ENCODE data around the gene CBY2.

CBY2 gene

DNA sequence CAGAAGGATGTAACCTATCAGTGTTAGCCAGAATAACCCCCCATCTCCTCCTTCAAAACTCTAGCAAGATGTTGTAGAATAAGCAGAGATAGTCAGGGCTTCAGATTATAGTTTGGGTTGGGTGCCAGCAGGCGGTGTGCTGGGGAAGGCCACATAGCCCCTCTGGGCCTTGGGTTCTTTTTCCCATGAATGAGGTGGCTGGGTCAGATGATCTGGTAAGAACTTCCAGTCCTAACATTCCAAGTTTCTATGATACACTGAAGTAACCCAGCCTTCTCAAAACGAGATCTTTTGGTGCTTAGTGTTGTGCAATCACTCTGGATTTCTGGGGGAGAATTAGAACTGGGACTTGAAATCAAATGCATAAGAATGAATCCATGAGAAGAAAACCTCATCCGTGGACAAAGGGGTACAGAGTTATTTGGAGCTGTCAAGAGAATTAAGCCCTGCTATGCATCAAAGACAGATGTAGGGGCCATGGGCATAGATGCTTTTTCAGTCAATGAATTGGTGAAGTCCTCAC is 810 bp downstream of the CBY2 start:
- no peak for DNase-seq

DNA sequence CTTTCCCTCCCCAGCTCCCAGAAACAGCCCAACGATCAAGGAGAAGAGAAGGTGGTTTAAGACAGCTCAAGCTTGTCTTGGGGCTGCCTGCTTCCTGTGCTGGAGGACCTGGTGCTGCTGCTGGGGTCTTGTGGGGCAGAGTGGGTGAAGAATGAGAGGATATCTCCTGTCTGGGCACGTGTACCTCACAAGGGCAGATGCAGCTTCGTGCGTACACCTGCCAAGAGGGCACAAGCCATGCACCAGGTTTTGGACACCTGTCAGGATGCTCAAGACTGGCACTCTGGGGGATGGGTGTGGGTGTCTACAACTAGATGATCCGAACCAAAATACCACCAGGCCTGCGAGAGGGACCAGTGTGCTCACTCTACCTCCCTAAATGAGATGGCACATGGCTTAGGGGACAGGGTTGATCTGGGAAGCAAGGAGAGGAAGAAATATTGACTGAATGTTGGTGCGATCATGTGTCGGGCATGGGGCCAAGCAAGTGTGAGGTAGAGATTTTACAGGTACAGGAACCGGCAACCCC is 2.2 kb downstream of the CBY2 start:
- DNase-seq, result no peak

GRCh38 chr13:45704854-45705695 is 3.0 kb downstream of the CBY2 start:
- no peak for DNase-seq

DNA sequence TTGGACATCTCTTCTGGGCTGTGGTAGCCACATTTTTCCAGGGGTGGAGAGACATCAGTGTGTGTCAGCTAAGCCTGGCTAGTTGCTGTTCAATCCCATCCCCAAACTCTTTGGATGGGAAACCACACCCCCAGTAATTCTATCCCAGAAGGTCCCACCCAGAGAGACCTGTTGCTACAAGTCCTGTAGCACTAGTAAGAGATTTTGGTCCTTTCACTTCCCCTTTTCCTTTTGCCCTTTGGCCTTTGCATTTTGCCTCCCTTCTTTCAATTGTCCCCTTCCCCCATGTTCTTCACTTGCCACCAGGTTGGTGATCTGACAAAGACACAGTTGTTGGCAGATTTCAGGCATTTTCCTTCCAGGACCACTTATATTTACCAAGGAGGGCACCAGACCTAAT is 3.8 kb downstream of the CBY2 start:
- DNase-seq, result peak; percentile 27

- DNase-seq, result no peak
Observed at GRCh38 chr13:45707516-45708100, 5.5 kb downstream of the CBY2 start.

GRCh38 chr13:45711951-45712350 is 9.8 kb downstream of the CBY2 start:
- DNase-seq, result peak; percentile 68

DNA sequence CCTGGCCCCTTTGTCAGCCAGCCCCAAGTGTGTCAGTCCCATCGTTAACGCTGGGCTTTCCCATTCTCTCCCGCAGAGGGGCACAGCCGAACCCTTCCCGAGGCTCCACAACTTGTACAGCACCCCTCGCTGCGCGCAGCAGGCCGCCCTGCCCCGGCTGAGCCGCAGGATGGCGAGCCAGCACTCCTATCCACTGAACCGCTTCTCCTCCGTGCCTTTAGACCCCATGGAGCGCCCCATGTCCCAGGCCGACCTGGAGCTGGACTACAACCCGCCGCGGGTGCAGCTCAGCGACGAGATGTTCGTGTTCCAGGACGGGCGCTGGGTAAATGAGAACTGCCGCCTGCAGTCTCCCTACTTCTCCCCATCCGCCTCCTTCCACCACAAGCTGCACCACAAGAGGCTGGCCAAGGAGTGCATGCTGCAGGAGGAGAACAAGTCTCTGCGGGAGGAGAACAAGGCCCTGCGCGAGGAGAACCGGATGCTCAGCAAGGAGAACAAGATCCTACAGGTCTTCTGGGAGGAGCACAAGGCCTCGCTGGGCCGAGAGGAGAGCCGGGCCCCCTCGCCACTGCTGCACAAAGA is 11.1 kb downstream of the CBY2 start:
- no peak for DNase-seq

DNA sequence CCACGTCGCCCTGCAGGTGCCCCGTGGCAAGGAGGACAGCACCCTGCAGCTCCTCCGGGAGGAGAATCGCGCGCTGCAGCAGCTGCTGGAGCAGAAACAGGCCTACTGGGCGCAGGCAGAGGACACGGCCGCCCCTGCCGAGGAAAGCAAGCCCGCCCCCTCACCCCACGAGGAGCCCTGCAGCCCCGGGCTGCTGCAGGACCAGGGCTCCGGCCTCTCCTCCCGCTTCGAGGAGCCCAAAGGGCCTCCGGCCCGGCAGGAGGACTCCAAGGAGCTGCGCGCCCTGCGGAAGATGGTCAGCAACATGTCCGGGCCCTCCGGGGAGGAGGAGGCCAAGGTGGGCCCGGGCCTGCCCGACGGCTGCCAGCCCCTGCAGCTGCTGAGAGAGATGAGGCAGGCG is 11.6 kb downstream of the CBY2 start:
- DNase-seq, result no peak

GRCh38 chr13:45714170-45714569 is 12.1 kb downstream of the CBY2 start:
- no peak for DNase-seq

GRCh38 chr13:45715351-45715750 is 13.2 kb downstream of the CBY2 start:
- no peak for DNase-seq

DNA sequence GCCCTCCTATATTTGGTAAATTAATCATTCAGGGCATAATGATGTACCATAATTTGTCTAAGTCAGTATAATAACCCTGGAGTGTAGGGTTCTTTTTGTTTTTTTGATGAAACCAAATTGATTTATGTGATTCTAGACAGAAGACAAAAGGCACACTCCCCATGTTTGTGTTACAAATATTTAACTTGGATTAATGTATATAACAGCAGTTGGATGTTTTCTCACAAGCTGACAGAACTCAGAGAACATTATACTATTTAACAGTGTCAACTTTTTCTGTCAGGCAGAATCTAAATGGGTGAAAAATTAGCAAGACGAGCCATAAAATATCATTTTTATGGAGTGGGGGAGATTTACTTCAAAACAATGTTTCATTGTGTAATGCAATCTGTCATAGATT is 15.2 kb downstream of the CBY2 start:
- no peak for DNase-seq

DNA sequence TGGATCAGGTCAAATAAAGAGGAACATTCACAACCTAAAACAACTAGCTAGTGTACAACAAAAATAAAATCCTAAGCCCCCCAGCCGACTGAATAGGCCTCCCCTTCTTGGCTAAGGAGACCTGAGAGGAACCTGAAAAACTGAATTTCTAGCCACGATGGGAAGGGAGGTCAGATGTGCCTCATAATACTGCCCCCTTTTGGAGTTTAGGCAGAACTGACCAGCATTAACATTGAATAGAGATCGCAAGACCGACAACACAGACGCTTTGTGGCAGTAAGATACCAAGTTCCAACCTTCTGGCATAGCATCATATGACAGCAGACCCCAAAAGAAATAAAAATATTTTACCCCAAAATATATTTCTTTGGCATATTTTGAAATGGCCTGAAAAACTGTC is 15.9 kb downstream of the CBY2 start:
- DNase-seq, result peak; percentile 61

DNA sequence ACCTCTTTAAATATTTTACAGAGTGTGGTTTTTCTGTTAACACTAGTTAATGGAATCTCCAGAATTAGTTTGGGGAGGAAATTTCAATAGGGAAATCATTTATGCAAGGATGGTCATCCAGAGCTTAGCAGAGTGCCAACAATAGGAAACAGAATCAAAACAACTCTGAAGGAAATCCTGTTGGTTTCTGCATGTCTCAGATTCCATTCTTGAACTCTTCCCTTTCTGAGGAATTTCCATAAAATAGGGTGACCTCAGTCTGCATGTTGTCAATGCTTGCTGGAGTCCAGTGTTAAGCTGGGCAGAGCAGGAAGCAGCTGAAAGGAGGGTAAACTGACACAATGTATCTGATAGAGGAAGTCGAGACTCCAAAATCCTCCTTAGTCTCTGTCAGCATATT is 16.9 kb downstream of the CBY2 start:
- no peak for DNase-seq

DNA sequence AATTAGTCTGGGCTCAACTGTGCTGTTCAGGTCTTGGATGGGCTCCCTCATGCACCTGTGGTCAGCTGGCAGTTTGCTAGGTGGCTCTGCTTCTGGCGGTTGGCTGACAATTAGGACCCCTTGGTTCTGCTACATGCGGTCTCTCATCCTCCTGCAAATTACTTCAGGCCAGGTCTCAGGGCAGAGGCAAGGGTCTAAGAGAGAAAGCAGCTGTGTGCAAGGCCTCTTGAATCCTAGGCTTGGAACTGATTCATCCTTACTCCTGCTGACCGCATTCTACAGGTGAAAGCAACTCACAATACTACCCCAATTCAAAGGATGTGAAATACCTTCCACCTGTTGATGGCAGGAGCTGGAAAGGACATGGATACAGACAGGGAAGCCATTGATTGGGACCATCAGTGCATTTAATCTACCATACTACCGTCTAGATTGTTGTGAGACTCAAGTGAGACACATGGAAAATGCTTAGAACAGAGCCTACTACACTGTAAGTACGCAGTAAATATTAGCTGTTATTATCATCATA is 19.1 kb downstream of the CBY2 start:
- DNase-seq, result no peak

DNA sequence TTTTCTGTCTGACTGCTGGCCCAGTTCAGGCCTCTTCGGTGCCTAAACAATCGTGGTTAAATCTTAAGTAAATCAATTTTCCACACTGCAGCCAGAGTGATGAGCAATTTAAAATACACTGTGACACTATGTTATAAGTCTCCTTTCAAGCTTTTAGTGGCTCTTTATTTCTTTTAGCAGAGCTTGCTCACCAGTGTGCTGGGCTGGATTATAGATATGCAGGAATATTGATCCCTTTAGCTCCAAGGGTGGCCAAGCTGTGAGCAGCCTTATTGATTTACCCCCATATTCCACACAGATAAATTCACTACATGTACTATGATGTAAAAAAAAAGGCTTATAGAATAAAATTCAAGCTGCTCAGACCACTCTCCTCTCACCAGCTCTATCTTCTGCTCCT is 21.7 kb downstream of the CBY2 start:
- no peak for DNase-seq

GRCh38 chr13:45728759-45729158 is 26.6 kb downstream of the CBY2 start:
- DNase-seq, result peak; percentile 4

DNA sequence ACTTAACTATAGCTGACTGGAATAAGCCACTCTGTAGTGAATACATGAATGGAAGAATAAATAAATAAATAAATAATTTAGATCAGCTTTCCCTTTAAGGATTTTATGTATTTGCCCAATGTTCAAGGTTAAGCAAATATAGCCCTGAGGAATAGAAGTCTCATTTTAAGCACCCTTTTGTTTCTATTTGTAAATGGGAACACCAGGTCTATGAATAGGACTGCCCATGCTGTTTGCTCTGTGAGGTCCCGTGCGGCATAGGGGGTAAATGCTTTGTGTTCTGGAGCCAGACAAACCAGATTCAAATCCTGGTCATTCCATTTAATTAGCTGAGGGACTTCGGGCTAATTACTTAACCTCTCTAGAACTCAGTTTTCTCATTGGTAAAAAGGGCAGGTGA is 29.3 kb downstream of the CBY2 start:
- no peak for DNase-seq

GRCh38 chr13:45732916-45733315 is 30.8 kb downstream of the CBY2 start:
- DNase-seq, result no peak

DNA sequence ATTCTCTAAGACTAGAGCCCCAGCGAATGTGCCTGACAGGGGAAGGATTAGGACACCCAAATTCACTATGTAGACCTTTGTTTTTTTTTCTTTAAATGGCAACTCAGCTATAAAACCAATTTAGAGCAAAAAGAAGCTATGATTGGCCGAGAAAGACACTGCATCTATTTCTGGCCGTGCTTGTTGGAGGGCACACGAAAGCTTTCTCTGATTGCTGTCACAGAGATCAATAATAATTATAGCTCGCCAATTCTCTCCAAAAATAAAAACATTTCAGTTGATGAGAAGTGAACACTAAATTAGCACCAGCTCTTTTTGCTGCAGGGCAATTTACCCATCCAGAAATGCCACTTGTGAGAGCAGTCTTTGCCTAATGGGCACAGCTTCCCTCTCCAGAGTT is 31.2 kb downstream of the CBY2 start:
- DNase-seq, result no peak

DNA sequence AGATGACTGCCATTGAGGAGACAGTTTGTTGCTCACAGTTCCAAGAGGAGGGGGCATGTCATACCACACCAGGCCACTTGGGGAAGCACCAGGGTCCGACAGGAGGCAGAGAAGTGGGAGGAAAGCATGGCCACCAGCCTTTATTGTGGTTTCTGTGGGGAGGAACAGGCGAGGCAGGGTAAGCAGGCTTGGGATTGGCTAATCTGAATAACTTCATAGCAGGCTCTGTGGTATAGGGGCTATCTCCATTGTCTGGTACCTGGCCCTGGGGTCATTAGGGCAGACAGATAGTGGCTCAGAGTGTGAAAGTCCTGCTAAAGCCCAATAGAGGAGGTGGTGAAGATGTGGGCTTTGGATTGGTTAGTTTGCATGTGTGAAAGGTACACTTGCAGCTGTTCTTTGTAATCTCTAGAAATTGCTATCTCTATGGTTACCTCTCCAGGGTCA is 35.5 kb downstream of the CBY2 start:
- peak; percentile 8 for DNase-seq

GRCh38 chr13:45742985-45743384 is 40.9 kb downstream of the CBY2 start:
- DNase-seq, result no peak

GRCh38 chr13:45744979-45745378 is 42.9 kb downstream of the CBY2 start:
- no peak for DNase-seq

DNA sequence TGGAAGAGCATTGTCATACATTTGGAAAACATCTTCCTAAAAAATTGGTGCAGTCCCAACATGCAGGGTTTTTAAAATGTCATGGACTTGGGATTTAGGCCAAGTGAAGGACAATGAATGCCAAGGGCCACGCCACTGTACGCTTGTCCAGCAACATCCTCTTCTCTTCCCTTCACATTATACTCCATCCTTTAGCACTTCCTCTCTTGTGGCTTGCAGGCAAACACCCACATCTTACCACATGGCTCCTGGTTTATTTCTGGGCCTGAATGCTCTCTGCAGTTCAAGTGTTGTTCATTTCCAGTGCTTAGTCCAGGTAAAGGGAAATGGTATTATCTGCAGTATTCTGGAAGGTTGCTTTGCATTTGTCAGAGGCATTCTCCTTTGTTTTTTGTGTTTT is 45.0 kb downstream of the CBY2 start:
- DNase-seq, result peak; percentile 33
